HL-60 (cell line): Measurements from ENCODE around the gene SLC6A9.
A peak's percentile ranks its signal among the peaks of the same experiment; 100 is the strongest.

Experiments used
- CTCF ChIP-seq: IDR thresholded peaks from one replicate; pipeline ENCODE4 v1.5.1; 2011; ENCODE audit warnings: low read length, control low read depth, inconsistent platforms; ENCODE audit not compliant: insufficient read depth
- REST ChIP-seq: IDR thresholded peaks from 2 replicates; pipeline ENCODE4 v1.6.1; 2012; ENCODE audit warnings: low read depth; ENCODE audit not compliant: insufficient replicate concordance

- peak; percentile 65 for TF ChIP-seq REST
- TF ChIP-seq CTCF = no peak
Observed at GRCh38 chr1:44045064-44045463, 13.8 kb upstream of the SLC6A9 start.
